HFFc6 (cell line): ENCODE results near the gene SHFL. TPM values are rescaled to one million over a fixed set of nuclear protein-coding genes. Genes with fewer than 3 reads are reported as not detected.

ENCODE experiments used
- DNase-seq: peaks from one replicate; pipeline ENCODE4 v3.0.0-alpha.2; 2018
- H3K27ac Mint-ChIP-seq: 2 replicates; pipeline ENCODE4 v1.8.0; 2020; ENCODE audit warnings: mild to moderate bottlenecking, mixed read lengths
- H3K27me3 Mint-ChIP-seq: 2 replicates; pipeline ENCODE4 v1.8.0; 2021; ENCODE audit warnings: mild to moderate bottlenecking, moderate library complexity, mixed read lengths; ENCODE audit not compliant: insufficient read depth
- H3K36me3 Mint-ChIP-seq: 2 replicates; pipeline ENCODE4 v1.8.0; 2021; ENCODE audit warnings: low read depth, mixed read lengths
- H3K4me1 Mint-ChIP-seq: 2 replicates; pipeline ENCODE4 v1.8.0; 2020; ENCODE audit warnings: low read depth, mixed read lengths
- H3K4me3 Mint-ChIP-seq: 2 replicates; pipeline ENCODE4 v1.8.0; 2020; ENCODE audit warnings: mild to moderate bottlenecking, moderate library complexity, mixed read lengths
- H3K9me3 Mint-ChIP-seq: 2 replicates; pipeline ENCODE4 v1.8.0; 2020; ENCODE audit warnings: mild to moderate bottlenecking, mixed read lengths
- CTCF ChIP-seq: fragments of 200-600 bp; sonication (generic); IDR thresholded peaks from 2 replicates; pipeline ENCODE4 v1.5.0; 2021; ENCODE audit warnings: antibody characterized with exemption, mild to moderate bottlenecking
- total RNA-seq, 6 experiments: library from RNA; stranded (reverse); fragmentation: NEBNext Ultra II Directional; extraction: Animal tissue kit (Norgen Biotek cat#: 25700); gene quantifications; 2 replicates in 1 of 6; 3 replicates in 5 of 6; pipeline ENCODE4 v1.2.3, GENCODE V29; 2021

Gene SHFL
- total RNA-seq, 6 experiments from 2014 or later: 16.9 to 26.2 (median 21.1) TPM

- Mint-ChIP-seq H3K27me3 (peaks cover 18% of the 10 kb centered on the region), H3K9me3 (no peaks in the 10 kb centered on the region), H3K27ac (no peak overlapping the region), H3K4me3 (no peak overlapping the region; the same call in 1 of the 2 replicates), H3K36me3 (peaks cover 16% of the 10 kb centered on the region), H3K4me1 (peaks cover 17% of the 10 kb centered on the region)
- TF ChIP-seq CTCF: no peak
- DNase-seq: no peak
Observed at GRCh38 chr19:10113964-10114650, 28.0 kb downstream of the SHFL start.

- Mint-ChIP-seq H3K27ac (no peak overlapping the region), H3K9me3 (no peaks in the 10 kb centered on the region), H3K4me3 (no peak overlapping the region; the same call in 1 of the 2 replicates), H3K4me1 (peaks cover 17% of the 10 kb centered on the region), H3K27me3 (peaks cover 22% of the 10 kb centered on the region), H3K36me3 (peaks cover 13% of the 10 kb centered on the region)
- no peak for TF ChIP-seq CTCF
- no peak for DNase-seq
Observed at GRCh38 chr19:10114651-10115391, 28.7 kb downstream of the SHFL start.

- Mint-ChIP-seq H3K27ac (no peak overlapping the region), H3K4me3 (no peak overlapping the region; the same call in 1 of the 2 replicates), H3K9me3 (no peaks in the 10 kb centered on the region), H3K27me3 (peaks cover 24% of the 10 kb centered on the region), H3K36me3 (peaks cover 13% of the 10 kb centered on the region), H3K4me1 (peaks cover 18% of the 10 kb centered on the region)
- DNase-seq: no peak
- TF ChIP-seq CTCF: no peak
Observed at GRCh38 chr19:10115392-10116084, 29.4 kb downstream of the SHFL start.

GRCh38 chr19:10116085-10116865 lies 30.2 kb downstream of the SHFL start:
- peaks cover 24% of the 10 kb centered on the region for H3K4me1 Mint-ChIP-seq
- no peak for DNase-seq
- peaks cover 13% of the 10 kb centered on the region for H3K36me3 Mint-ChIP-seq
- H3K4me3 Mint-ChIP-seq: peak overlapping the region; percentile 15; the same call in 1 of the 2 replicates
- no peak for TF ChIP-seq CTCF
- no peak overlapping the region; the same call in none of the 2 replicates for H3K27ac Mint-ChIP-seq
- no peaks in the 10 kb centered on the region for H3K9me3 Mint-ChIP-seq
- H3K27me3 Mint-ChIP-seq: peaks cover 24% of the 10 kb centered on the region
